Stimulated activated naive CD4-positive, alpha-beta T cell (primary cell): ENCODE measurements around the gene LTB4R2.

ENCODE experiments used
- DNase-seq, 6 experiments: peaks; one replicate each; lab custom pipeline; 2025; lab: John Stamatoyannopoulos, UW

LTB4R2 gene

DNA sequence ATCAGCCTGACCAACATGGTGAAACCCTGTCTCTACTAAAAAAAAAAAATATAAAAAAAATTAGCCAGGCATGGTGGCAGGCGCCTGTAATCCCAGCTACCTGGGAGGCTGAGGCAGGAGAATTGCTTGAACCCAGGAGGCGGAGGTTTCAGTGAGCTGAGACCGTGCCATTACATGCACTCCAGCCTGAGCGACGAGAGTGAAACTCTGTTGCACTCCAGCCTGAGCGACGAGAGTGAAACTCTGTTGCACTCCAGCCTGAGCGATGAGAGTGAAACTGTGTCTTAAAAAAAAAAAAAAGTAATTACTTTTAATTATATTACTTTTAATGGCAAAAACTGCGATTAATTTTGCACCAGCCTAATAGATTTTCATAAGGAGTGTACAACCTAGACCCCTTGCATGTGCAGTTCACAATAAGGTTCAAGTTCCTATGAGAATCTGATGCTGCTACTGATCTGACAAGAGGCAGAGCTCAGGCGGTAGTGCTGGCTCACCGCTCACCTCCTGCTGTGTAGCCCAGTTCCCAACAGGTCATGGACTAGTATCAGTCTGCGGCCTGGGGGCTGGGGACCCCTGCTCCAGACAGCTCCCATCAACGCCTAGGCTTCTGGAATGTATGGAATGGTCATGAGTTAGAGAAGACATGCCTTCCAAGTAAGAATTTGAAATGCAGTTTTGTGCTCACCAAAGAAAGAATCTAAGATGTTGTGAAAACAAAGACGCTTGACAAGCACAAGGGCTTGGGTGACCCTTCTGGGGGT lies 11.5 kb downstream of the LTB4R2 start:
- no peak for DNase-seq

DNA sequence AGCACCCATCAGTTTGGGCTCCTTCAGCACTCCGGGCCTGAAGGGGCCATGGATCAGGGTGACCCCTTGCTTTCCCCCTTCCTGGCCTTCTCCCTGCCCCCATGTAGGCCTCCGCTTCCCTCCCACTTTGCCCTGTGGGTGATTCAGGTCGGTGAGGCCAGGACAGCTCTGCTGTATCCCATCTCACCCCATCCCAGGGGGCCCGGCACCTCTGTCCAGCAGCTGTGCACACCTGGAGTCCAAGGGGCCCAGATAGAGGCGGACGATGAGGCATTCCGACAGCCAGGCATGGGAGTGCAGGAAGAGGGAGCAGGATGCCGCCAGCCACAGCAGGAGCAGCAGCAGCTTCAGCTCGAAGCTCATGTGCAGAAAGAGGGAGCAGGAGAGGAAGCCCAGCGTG lies 12.7 kb downstream of the LTB4R2 start:
- no peak for DNase-seq

DNA sequence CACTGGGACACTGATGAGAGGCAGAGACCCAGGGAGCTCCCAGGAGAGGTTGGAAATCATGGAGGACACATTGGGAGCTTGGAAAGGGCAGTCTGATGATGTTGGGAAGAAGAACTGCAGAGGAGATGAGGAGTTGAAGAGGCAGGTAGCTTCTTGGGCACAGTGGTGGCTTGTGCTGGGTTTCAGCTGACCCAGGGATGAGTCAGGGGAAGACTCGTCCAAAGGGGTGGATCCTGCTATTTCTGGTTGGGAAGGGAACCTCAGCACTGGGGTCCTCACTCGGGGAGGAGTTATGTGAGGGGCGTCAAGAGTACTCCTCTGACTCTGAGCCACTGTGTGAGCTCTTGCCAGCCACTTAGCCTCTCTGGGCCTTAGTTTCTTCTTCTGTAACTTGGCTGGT lies 13.4 kb downstream of the LTB4R2 start:
- DNase-seq: no peak

DNA sequence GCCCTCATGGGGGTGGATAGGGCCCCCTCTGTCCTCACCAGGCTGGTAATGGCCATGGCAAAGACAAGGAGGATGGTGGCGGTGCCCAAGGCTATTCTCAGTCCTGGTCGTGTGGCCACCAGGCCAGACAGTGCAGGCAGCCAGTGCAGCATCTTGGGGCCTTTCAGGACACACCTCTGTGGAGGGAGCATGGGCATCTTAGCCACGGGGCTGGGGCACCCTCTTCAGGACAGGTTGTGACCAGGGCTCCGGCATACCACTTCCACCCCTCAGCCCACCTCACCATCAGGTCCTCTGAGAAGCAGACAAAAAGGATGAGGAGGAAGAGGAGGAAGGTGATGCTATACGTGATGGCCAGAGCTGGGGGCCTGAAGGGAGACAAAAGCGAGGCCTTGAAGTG lies 14.1 kb downstream of the LTB4R2 start:
- DNase-seq: no peak

- no peak for DNase-seq
Observed at GRCh38 chr14:24325041-24325530, 15.1 kb downstream of the LTB4R2 start.

DNA sequence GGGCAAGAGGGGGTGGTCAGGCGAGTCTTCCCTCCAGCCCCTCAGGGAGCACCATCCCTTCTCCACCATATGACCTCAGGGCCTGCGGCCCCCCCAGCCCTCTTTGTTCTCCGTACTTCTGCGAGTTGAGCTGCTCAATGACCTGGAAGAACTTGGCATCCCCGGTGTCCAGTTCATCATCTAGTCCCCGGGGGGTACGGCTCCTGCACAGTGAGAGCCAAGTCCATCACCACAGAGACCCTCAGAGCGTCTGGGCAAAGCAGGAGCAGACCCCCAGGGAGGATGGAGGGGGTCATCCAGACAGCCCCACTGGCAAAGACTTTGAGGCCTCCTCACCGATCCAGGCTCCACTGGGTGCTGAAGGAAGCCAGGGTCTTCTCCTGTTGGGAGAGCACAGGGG lies 16.0 kb downstream of the LTB4R2 start:
- DNase-seq: no peak

DNA sequence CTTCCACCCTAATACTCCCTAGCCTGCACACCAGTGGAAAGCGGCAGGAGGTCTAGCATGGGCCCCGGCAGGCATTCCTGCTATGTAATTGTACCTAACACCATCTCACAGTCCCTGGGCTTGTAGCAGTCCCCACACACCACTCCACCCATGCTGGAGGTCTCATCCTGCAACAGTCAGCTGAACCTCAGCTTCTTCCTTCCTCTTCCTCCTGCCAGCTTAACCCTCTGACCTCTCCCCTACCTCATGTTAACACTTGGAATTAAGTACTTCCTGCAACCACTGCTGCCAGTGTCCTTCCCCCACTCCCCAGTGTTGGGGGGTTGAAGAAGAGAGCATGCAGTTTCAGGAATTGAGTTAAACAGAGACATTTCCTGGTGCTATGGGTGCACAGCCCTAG lies 17.4 kb downstream of the LTB4R2 start:
- DNase-seq: no peak

DNA sequence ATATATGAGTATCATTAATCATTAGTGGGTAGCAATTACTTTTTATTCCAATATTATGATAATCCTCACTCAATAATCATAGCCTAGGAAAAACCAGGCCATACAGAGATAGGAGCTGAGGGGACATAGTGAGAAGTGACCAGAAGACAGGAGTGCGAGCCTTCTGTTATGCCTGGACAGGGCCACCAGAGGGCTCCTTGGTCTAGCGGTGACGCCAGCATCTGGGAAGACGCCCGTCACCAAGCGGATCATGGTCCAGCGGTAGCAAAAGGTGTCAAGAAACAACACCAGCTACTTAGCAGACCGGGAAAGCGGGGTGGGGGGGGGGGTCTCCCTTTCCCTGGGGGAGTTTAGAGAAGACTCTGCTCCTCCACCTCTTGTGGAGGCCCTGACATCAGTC lies 18.0 kb downstream of the LTB4R2 start:
- peak in 1 of 6 experiments; percentile 12 for DNase-seq

DNA sequence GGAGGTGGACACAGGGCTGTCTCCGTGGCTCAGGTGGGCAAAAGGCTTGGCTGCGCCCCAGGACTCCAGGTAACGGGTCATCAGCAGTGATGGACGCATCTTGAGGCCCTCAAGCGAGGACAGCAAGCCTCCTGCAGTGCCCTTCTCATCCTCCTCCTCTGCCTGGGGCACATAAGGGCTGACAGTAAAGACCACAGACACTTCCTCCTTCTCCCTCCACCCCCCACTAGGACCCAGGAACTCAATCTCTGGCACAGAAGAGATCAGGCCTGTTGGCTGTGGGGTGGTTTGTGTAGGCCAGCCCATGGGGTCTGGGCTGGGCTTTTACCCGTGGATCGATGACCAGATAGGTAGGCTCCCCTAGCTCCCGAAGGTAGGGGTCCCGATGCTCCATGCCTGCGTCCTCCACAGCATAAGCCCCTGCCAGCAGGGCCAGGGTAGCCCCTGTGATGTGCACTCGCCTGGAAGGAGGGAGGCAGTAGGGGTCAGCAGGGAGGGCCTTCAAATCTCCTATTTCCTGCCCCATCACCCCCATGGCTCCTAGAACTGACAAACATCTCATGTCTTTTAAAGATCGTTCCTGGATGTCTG lies 19.2 kb downstream of the LTB4R2 start:
- no peak for DNase-seq

GRCh38 chr14:24329736-24330135 lies 19.8 kb downstream of the LTB4R2 start:
- no peak for DNase-seq

DNA sequence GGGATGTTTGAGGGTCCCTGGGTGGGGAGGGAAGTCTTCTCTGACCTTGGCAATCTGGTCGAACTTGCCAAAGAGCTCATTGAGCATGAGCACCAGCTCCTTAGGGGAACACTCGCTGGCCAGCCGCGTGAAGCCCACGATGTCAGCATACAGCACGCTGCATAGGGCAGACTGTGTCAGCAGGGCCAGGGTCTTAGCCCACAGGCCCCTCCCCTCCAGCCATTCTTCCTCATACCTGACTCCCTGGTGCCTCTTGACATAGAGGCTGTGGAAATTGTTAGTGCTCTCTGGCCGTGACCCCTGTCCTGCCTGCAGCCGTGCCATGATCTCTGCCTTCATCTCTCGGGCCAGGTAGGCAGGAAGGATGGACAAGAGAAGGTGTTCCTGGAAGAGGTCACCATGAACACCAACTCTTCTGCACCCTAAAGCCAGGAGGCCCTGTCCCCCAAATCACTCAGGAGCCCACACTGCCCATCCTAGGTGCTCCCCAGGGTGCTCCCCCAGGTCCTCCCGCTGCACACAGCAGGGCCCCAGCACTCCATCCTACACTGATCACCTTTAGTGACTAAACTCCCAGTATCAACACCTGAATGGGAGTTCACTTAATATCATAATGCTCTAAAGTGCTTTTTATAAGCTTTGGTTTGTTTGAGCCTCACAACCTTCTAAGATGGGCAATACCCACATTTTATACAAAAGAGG lies 21.2 kb downstream of the LTB4R2 start:
- no peak for DNase-seq

- no peak for DNase-seq
Observed at GRCh38 chr14:24331731-24332267, 21.9 kb downstream of the LTB4R2 start.

DNA sequence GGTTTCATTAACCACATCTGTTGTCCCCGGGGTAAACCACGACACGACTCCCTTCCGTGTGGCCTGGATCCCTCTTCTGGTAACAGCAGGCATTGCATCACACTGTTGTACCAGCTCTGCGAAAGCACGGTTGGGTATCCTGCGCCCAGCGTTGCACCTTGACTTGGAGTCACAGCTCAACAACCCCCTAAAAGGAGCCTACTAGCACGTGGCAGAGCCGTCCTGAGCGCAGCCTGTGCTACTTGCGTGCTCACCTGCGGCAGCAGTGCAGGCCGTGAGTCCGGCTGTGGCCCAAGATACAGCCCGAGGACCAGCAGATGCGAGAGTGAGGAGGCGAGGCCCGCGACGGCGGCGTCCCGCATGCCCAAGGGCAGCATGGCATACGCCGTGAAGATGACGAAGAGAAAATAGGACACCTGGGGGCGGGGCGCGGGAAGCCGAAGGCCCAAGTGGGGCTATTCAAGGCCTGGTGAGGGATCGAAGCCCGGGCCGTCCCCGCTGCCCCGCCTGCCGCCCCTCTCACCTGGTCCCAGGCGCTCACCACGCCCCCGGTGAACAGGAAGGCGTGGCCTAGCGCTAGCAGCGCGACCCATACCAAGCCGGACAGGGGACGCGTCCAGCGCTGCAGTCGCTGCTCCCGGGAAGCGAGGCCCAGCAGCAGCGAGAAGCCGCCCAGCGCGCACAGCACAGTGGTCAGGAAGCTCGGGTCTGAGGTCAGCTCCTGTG lies 22.5 kb downstream of the LTB4R2 start:
- peak; percentile 69 to 91 (median 80) for DNase-seq

GRCh38 chr14:24334431-24335291 lies 24.7 kb downstream of the LTB4R2 start, which contains the start of gene ADCY4:
Gene ADCY4, minus strand, starts transcription at chr14:24335071. Its CDS starts 419 bp downstream, at chr14:24334652.
- peak in 2 of 6 experiments; percentile 19 to 35 for DNase-seq

GRCh38 chr14:24335461-24336171 lies 25.7 kb downstream of the LTB4R2 start:
- DNase-seq: no peak

- no peak for DNase-seq
Observed at GRCh38 chr14:24337144-24337823, 27.3 kb downstream of the LTB4R2 start.

GRCh38 chr14:24337824-24338175 lies 27.9 kb downstream of the LTB4R2 start:
- no peak for DNase-seq

GRCh38 chr14:24338843-24339242 lies 28.9 kb downstream of the LTB4R2 start:
- DNase-seq: no peak

GRCh38 chr14:24339284-24340151 lies 29.6 kb downstream of the LTB4R2 start, which contains the start of gene RIPK3:
Gene RIPK3, minus strand, starts transcription at chr14:24339991. Its CDS starts 165 bp downstream, at chr14:24339826.
- DNase-seq: peak; percentile 34 to 72 (median 60)
